Skeletal muscle cell (primary cell): ENCODE results near the gene KLK5.
A peak's percentile ranks its signal among the peaks of the same experiment; 100 is the strongest.

ENCODE experiments used
- DNase-seq: peaks from one replicate; pipeline ENCODE4 v3.0.0-alpha.2; 2010; ENCODE audit warnings: low read depth
- H3K4me3 ChIP-seq: 2 replicates; pipeline ENCODE4 v1.5.1; 2011; ENCODE audit warnings: low read depth, mild to moderate bottlenecking, control low read depth, low read length, moderate library complexity

KLK5 gene

DNA sequence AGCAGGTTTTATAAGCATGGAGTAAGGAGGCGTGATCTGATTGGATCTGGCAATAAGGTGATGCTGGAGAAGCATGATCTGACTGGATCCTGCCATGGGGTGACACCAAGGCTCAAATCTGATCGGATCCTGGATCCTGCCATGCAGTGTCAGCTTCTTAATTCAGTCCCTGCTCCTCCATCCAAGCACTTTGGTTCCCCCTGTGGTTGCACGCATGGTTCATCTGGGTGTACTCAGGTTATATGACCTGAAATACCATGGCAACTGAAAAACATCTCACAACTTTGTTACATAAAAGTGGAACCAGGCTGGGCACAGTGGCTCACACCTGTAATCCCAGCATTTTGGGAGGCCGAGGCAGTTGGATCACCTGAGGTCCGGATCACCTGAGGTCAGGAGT lies 24.0 kb downstream of the KLK5 start:
- no peak overlapping the region for H3K4me3 ChIP-seq
- DNase-seq: no peak

DNA sequence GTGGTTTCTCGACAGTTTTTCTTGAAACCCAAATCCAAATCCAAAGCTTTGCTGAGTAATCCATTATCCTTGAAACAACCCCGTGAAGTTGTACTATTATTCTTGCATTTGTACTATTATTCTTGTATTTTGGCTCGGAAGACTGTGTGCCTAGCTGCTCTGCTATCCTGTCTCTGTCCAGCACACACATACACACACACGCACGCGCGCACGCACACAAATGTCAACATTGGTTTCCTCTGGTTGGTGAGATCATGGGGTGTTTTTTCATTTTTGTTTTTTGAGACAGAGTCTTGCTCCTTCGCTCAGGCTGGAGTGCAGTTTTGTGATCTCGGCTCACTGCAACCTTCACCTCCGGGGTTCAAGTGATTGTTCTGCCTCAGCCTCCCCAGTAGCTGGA lies 26.7 kb downstream of the KLK5 start:
- no peak for DNase-seq
- no peak overlapping the region for H3K4me3 ChIP-seq

DNA sequence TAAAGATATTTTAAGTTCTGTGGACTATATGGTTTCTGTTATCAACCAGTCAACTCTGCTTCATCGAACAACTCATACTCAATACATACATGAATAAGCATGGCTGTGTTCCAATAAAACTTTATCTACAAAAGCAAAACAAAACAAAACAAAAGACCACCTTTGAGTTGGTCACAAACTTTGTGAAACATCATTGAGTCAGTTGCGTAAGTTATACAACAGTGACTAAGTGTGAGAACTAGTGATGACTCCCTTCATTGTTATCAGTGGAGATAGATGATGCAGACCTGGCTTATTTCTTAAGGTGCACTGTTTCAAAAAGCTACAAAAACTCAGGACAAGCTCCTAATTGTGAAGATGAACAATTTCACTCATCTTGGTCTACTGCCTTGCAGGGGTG lies 27.1 kb downstream of the KLK5 start:
- DNase-seq: no peak
- H3K4me3 ChIP-seq: no peak overlapping the region

DNA sequence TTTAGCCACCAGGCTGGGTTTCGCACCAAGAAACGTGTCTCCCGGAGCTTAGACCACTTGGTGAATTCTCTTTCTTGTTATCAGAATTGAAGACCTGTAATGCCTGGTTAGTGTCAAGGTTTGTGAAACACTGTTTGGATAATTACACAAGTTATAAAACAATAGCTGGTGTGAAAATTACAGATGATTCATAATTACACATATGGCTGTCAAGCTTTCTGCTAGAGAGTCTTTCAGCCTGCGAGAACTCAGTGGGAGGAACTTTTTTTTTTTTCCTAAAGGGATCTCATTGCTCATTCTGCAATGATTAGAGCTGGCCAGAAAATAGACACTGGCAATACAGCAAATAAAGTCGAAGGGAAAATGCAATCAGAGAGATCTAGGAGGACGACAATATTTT lies 28.3 kb downstream of the KLK5 start:
- no peak for DNase-seq
- no peak overlapping the region for H3K4me3 ChIP-seq

DNA sequence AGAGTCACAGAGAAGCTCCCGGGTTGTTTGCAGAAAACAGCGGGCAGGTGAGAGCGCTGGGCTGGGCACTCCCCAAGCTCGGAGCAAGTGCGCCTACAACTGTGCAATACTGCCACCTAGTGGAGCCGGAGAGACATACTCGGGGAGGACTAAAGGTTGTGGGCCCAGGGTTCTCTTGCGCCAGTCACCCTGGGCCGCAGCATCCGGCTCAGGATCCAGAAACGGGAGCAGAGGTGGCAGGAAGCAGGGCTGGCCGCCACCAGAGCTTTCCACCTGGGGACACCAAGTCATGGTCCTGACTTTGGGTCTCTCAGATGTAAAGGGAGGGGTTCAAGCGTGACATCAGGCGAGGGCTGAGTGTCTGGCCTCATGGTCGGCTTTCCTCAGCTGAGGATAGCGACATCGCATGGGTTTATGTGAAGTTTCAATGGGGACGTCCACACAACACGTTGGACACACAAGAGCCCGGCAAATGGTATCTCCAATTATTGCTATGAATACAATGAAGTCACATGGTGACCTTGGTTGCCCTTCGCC lies 30.5 kb downstream of the KLK5 start:
- peak; percentile 17 for DNase-seq

DNA sequence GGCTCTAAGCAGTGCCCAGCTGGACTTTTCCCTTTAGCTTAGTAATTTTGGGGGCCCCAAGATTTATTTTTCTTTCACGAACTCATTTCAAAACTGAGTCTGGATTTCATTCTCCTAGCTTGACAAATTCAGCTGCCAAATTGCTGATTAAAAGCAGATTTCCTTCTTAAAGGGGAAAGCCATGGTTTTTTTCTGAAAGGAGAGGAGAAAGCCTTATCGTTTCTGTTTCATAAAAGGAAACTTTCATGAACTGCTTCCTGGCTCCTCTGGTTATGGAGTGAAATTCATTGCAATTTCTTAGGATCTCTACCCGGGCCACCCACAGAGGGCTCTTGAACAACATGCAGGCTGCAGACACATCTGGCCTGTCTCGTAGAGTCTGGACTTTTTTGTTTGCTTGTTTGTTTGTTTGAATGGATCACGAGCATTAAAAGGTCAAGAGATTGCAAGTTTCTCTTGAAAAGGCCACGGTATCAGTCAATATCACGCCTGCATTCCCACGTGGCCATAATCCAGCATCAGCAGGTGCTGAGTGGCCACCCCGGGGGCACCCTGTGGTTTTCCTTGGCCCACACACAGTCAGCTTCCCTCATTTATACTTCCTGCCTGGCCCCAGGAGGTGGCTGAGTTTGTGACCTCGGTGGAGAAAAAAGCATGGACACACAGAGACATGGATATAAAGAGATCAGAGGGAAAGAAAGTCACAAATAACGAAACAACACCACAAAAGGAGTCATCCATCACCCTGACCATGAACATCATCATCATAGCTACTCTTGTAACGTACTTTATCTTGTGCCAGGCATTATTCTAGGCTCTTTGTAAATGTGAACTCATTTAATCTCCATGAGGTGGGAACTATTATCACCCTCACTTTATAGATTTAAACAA lies 31.2 kb downstream of the KLK5 start:
- DNase-seq: no peak
- H3K4me3 ChIP-seq: no peak overlapping the region

More for the DNA sequence above, 30.5 kb downstream of the KLK5 start:
- H3K4me3 ChIP-seq: no peak overlapping the region

DNA sequence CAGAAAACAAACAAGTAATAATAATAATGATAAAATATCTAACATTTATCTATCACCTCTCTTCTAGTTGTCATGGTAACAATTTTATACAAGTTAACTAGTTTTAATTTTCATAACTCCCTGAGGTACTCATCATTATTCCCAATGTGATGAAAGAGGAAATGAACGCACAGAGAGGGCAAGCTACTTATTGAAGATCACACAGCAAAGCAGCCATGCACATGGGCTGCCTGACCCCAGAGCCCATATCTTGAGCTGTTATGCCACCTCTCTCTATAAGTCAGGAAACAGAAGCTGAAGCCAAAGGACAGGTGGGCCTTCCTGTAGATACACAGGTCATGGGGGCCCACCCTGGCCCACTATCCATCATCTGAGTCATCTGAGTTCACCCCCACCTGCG lies 36.8 kb downstream of the KLK5 start:
- DNase-seq: no peak
- no peak overlapping the region for H3K4me3 ChIP-seq

DNA sequence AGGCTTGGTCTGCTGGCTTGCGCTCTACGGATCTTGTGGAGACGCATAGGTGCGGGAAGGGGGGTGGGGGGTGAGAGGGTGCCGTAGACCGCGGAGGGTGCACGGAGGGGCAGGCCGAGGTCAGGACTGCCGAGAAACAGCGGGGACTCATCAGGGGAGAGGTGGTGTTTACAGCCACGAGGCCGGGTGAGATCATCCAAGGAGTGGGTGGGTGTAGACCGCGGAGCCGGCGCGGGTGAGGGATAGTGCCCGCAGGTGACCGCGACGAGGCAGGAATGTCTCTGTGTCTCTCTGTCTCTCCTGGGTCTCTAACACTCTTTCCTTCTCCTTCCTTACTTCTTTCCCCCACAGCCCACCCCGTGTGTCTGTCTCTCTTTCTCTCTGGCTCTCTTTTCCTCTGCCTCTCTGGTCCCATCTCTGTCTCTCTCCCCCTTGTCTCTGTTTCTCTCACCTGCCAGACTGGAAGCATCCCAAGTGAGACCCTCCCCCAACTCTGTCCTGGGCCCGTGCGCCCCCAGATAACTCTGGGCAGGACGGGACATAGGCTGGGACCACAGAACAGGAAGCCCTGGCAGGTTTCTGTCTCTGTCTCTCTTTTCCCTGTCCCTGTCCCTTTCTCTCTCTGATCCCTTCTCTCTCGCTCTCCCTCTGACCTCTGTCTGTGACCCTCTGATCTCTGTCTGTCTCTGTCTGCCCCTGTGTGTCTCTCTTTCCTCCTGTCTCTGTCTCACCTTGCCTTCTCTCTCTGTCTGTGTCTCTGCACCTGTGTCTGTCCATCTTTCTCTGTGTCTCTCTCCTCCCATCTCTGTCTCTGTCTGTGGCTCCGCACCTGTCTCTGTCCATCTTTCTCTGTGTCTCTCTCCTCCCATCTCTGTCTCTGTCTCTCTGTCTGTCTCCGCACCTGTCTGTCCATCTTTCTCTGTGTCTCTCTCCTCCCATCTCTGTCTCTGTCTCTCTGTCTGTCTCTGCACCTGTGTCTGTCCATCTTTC lies 39.8 kb downstream of the KLK5 start:
- no peak for DNase-seq
- no peak overlapping the region for H3K4me3 ChIP-seq

DNA sequence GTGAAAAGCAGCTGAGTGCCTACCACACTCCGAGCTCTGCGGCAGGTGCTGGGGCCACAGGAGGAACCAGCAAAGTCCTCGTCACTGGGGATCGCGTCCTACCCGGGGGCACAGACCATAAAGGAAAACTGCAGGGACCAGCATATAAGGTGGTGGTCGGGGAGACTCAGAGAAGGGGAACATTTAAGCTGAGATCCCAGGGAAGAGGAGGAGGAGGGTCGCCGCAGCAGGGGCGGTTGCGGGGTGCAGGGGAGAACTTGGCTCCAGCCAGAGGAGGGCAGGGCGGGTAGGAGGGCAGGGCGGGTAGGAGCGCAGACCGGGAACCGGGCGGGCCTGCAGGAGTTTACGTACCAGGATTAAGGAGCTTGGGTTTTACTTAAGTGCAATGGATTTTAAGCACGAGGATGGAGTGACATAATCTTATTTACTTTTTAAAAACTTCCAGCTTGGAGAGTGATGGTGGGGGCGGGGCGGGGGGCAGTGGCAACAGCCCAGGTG lies 40.7 kb downstream of the KLK5 start:
- no peak for DNase-seq

DNA sequence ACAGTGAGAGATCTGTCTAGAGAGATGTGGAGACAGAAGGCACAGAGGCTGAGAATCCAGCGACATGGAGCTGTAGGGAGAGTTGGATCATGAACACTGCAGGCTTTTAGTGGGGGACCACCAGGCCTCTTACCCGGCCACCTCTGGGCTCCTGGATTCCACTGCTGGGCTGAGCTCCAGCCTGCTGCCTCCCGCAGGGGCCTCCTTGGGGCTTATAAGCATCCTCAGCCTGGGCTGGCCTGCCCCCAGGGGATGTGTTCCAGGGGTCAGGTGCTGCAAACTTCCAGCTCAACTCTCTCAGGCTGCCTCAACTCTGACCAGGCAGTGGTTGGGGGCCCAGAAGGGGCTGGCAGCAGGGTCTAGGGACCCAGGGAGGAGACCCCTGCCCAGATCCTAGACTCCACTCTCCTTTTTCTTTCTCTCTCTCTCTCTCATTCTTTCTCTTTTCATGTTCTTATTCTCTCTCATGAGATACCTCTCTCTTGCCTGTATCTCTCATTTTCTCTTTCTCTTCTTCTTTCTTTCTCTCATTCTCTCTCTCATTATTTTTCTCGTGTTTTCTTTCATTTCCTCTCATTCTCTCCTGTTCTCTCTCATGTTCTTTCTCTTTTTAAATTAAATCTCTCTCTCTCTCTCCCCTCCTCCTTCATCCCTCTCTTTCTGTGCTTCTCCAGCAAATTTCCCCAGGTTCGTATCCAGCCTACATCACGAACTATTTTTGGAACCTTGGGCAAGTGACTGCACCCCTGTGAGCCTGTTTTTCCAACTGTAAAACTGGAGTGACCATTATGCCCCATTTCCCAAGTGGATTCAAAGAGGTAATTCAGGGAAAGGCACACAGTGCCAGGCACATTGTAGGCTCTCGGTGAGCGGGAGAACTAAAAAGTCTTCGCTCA lies 41.4 kb downstream of the KLK5 start, which contains the start of gene KLK4:
KLK4 (minus strand) TSS at position 190 of the 896 bp plus-strand sequence. CDS start 657 bp downstream, outside the sequence.
- no peak within 1 kb of the TSS for H3K4me3 ChIP-seq
- no peak for DNase-seq

More for the DNA sequence above, 40.7 kb downstream of the KLK5 start:
- H3K4me3 ChIP-seq: no peak overlapping the region

DNA sequence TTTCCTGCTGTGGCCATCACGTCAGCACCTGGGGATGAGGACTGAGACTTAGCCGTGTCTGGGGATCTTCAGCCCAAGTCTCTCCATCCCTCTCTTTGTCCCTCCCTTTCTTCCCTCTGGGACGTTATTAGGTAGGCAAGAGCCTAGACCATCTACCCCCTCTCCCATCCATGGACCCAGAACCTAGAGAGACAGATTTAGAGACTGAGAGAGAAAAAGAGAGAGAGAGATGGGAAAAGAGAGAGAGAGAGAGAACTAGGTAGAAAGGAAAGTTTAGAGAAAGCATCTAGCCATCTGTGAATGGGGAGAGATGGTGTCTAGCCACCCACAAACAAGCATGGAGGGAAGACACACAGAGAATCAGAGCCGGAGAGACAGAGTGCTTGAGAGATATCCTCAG lies 42.1 kb downstream of the KLK5 start:
- H3K4me3 ChIP-seq: no peak overlapping the region
- DNase-seq: no peak

DNA sequence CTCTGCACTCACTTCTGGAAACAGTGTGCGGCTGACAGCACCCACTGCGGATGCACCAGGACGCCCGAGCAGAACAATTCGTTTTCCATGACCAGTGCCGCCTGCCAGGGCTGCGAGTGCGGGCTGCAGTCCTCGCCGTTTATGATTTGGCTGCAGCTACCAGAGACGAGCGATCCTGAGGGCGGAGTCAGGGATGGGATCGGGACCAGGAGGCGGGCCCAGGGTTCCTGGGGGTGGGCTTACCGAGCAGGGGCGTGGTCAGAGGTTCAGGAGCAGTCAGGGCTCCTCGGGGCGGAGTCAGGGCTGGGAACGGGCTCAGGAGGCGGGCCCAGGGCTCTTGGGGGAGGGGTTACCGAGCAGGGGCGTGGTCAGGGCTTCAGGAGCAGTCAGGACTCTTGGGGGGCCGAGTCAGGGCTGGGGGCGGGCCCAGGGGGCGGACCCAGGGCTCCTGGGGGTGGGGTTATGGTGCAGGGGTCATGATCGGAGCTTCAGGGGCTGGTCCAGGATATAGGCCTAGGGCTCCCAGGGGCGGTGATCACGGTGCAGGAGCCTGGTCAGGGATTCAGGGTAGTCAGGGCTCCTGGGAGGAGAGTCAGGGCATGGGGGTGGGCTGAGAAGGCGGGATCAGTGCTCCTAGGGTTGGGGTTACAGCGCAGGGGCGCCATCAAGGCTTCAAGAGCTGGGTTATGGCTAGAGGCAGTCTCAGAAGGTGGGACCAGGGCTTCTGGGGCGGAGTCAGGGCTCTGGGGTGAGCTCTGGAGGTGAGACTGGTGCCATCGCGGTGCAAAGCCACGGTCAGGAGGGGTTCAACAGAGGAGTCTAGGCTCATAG lies 43.4 kb downstream of the KLK5 start:
- H3K4me3 ChIP-seq: no peak overlapping the region
- no peak for DNase-seq

DNA sequence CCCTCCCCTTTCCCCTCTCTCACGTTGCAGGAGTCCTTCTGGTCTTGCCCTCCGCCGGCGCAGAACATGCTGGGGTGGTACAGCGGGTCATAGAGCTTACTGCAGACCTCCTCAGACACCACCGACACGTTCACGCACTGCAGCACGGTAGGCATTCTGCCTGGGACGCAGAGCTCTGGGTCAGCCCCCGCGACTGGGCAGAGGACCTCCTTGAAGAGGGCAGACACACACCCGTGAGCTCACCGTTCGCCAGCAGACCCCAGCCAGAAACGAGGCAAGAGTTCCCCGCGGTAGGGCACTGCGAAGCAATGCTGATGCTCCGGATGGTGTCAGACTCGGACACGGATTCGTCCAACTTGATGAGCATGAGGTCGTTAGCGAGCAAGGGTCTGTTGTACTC lies 44.5 kb downstream of the KLK5 start:
- no peak overlapping the region for H3K4me3 ChIP-seq
- no peak for DNase-seq

DNA sequence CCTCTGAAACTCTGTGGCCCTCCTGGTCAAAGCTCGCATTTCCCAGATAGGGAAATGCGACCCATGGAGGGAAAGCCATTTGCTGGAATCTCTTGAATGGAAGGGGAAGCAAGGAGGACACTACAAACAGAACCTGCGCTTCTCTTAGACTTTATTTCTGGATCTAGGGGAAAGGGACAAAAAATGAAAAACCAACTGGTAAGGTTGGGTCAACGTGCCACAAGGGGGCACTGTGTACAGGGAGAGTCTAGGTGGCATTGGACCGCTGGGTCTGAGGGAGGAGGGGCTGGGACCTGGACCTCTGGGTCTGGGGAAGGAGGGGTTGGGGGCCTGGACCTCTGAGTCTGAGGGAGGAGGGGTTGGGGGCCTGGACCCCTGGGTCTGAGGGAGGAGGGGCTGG lies 46.6 kb downstream of the KLK5 start:
- no peak for DNase-seq

DNA sequence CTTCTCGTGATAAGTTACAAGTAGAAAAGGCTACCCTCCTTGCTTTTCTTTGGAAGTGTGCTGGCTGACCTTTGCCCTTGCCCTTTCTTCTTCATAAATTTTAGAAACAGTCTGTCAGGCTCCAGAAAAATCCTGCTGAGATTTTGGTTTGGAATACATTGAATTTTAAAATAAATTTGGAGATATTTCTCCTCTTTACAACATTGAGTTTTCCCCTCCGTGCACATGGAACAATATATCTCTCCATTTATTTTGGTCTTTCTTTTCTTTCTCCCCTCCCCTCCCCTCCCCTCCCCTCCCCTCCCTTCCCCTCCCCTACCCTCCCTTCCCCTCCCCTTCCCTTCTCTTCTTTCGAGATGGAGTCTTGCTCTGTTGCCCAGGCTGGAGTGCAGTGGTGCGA lies 50.2 kb downstream of the KLK5 start:
- H3K4me3 ChIP-seq: no peak overlapping the region
- DNase-seq: no peak

More for the DNA sequence above, 46.6 kb downstream of the KLK5 start:
- no peak overlapping the region for H3K4me3 ChIP-seq

DNA sequence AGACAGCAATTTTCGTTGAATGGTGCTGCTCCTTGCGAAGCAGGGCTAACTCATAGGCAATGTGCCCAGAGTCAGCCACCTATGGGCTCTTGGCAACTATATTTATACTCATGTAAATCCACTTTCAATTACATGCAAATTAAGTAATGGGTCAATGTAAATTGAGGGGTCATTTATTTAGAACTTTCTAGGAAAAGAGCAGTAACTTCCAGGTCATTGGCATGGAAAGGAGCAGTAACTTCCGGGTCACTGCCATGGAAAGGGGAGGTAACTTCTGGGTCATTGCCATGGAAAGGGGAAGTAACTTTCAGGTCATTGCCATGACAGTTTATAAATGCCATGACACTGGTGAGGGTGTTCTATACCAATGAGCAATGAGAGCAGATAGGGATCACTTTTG lies 53.3 kb downstream of the KLK5 start:
- H3K4me3 ChIP-seq: no peak overlapping the region
- DNase-seq: no peak

DNA sequence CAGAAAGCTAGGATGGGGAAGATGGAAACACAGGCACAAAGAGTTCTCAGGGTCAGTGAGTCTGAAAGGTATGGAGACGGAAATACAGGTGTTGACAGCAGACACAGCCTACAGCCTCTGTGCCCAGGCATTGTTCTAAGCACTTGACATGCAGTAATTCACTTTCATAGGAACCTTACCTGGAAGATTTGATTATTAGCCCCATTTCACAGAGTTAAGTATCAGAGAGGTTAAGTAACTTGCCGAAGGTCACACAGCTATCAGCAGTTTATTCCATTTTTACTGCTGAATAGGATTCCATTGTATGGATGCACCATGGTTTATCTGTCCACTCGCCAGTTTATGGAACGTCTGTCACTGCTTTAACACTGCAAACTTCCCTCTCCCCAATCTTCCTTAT lies 54.8 kb downstream of the KLK5 start:
- H3K4me3 ChIP-seq: no peak overlapping the region
- no peak for DNase-seq

DNA sequence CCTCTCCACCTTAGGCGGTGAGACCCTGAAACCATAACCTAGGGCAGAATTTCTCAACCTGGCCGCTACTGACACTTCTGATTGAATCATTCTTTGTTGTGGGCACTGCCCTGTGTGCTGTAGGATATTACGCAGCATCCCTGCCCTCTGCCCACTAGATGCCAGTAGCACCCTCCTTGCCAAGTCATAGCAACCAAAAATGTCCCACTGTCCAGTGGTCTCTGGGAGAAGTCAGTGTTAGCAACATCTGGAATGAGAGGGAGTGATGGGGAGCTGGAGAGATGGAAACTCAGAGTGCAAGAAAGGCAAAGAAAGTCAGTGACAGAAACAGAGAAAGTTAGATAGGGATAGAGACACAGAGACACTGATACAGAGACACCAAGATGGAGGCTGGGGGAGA lies 55.2 kb downstream of the KLK5 start:
- H3K4me3 ChIP-seq: no peak overlapping the region
- no peak for DNase-seq
